GM19239 (cell line): ENCODE results near the gene SYMPK.

Source experiments
- DNase-seq: peaks from one replicate; pipeline ENCODE4 v3.0.0; 2011; ENCODE audit warnings: low spot score; ENCODE audit not compliant: insufficient read length
- FAIRE-seq: peaks from 2 replicates; lab custom pipeline; 2011; peaks lifted over from hg19 to GRCh38; lab: Jason Lieb, UNC

SYMPK gene

DNA sequence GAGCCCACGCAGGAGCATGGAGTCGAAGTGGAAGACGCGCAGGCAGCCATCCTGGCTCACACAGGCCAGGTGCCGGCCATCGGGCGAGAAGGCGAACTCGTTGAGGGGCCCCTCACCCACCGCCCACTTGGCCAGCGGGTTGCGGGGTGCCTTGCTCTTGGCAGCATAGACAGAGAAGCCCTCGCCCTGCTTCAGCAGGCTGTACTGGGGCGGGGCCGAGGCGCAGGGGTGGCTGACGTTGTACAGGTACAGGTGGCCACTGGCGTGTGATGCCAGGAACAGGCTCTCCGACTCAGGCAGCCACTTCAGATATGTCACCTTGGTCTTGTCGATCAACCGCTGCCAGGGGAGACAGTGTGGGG lies 76.4 kb downstream of the SYMPK start:
- no peak for DNase-seq

DNA sequence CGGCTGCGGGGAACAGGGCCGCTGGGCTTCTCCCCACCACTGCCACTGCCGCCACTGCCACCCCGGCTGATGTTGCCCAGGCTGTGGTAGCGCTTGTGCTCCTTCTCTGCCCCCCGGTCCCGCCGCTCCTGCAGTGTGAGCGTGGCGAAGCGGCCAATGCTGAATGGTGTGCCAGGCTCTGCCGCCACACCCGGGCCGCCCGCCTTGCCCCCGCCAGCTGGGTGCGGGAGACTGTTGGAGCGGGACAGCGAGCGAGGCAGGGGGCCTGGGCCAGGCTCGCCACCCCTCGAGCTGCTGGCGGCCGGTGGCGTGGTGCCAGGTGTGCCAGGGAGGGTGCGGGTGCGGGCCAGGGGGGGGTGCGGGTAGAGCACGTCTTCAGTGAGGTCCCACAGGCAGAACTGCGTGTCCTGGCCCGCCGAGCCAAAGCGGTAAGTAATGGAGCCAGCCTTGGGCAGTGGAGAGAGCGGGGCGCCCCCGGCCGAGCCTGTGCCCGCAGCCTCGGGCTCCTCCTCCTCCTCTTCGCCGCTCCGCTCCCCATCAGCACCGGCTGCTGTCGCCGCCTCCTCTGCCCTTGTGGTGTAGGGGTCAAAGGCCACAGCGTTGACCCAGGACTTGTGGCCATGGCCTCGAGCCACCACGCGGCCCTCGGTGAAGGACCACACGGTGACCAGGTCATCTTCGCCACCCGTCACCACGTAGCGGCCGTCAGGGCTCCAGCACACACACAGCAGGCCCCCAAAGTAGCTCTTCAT lies 77.0 kb downstream of the SYMPK start:
- FAIRE-seq (no peak), DNase-seq (no peak)

More for the DNA sequence above, 76.4 kb downstream of the SYMPK start:
- FAIRE-seq = no peak

DNA sequence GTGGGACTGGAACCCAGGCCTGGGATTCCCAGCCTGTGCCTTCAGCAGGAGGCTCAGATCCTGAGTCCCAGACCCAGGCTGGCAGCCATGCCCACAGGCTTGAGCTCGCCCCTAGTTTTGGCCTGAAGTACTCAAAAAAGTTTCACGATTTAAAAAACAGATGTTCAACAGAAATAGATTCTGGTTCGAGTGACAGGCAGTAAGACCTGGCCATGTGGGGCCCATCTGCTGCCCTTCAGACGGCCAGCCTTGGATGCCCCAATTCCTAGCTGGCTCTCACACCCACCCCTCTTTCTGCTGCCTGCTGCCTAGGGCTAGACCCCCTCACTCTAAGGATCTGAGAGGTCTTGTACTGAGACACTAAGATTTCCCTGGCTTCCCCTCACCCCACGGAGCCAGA lies 77.8 kb downstream of the SYMPK start:
- no peak for DNase-seq
- no peak for FAIRE-seq

DNA sequence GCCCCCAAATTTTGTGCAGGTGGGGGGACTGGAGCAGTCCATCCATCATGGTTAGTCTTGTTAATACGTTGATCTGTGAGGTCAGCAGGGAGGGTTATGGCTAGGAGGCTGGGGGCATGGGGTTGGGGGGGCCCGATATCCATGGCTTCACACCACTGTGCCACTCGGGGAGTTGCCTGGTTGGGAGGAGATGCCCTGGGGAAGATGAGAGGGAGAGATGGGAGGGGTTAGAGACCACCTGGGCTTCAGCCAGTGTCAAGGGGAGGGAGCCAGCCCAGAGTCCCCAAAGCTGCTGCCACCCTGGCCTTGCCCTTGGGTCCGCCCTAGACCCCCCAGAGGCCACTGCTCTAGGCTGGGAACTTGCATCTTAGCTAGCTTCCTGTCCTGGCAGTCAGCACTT lies 78.9 kb downstream of the SYMPK start:
- DNase-seq (no peak), FAIRE-seq (no peak)

DNA sequence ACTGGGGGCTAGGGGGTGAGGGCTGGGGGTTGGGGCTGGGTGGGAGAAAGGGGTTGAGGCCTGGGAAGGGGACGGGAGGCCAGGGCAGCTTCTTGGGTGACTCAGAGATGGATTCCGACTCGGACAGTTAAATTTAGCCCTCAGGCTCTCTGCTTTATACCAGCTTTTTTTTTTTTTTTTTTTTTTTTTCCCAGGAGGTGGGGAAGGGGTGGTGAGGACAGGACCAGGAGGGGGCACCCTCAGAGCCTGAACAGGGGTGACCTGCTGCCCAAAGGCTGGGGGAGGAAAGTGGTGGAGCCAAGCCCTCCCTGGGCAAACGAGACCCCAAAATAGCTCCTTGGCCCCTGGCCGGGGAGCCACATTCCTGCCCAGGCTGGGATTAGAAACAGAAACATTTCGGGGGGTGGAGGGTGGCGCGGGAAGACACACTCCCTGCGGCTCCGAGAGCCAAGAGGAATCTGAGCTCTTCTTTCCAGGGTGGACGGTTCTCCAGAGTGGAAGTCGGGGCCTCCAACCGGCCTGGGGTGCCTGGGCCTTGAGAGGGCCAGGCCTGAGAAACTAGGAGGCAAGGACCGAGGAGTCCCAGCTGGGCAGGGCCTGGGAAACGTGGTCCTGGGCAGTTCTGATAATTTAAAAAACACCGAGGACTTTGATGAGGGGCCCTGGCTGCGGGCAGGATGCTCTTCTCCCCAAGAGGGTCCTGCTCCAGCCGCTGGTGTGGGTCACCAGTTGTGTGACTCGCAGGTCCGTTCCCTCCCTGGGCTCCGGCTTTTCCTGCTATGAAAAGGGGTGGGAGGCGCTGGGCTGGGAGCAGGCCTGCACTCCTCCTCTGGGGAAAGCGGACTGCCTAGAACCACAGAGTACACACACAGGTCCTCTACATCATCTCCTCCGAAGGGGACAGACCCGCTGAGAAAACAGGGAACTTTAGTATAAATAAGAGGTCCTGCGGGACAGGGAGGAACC lies 79.8 kb downstream of the SYMPK start:
- FAIRE-seq (no peak), DNase-seq (no peak)

DNA sequence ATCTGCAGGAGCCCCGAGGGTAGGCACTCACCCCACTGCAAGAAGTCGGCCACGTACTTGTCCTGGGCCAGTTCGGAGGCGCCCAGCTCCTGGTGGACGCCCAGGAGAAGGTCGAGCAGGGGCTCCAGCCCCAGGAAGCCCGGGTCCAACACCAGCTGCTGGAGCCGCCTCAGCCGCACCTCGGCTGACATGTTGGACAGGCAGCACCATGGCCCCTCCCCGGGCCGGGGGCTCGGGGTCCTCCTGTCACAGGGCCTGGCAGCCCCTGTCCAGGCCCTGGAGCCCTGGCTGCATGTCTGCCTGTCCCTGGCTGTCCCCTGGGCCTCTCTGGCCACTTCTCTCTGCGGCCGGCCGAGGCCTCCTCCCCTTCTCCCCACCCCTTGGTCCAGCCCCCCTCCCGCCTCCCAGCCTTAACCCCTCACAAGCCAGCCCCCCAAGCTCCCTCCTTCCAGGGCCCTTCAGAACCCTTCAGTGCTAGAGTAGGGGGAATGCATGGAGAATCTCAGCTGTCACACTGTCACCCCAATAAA lies 80.7 kb downstream of the SYMPK start, which contains the start of gene DMPK:
TSS of gene DMPK (minus strand) at position 329 of the 530 bp plus-strand sequence. CDS start at position 191, 138 bp downstream.
- FAIRE-seq (no peak), DNase-seq (no peak)

DNA sequence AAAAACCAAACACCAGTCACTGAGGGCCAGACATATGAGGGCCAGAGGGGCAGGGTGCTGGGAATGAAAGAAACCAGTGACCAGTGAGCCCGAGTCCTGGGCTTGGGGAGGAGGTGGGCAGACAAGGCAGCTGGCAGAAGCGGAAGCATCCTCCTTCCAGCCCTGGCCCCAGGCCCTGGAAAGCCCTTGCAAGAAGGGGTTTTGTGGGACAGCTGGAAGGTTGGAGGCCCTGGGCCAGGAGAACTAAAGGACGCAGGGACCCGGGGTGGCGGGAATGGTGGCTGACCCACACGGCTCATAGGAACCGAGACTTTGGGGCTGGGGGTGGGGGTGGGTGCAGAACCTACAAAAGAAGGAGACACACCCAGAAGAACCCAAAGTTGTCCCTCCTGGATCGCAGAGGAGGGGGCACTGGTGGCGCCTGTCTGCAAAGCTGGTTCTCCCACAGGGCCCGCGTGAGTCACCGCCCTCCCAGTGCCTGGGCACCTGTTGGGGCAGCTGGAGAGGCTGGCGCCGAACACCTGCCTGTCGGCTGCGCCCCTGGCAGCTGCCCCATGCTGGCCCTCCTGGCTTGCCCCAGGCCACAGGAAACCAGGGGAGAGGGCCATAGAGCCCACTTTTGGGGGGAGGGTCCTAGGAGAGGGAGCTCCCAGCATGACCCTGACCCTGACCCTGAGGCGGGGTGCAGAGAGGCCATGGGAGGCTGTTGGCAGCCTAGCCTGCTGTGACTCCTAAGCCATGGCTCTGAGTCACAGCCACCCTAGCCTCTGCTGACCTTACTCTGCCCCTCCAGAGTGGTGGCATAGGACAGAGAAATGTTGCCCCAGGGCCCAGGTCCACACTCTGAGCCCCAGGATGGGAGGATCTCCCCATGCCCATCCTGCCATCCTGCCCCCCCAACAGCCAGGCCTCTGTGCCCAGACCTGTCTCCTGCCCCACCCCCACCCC lies 81.5 kb downstream of the SYMPK start:
- DNase-seq (no peak), FAIRE-seq (no peak)

DNA sequence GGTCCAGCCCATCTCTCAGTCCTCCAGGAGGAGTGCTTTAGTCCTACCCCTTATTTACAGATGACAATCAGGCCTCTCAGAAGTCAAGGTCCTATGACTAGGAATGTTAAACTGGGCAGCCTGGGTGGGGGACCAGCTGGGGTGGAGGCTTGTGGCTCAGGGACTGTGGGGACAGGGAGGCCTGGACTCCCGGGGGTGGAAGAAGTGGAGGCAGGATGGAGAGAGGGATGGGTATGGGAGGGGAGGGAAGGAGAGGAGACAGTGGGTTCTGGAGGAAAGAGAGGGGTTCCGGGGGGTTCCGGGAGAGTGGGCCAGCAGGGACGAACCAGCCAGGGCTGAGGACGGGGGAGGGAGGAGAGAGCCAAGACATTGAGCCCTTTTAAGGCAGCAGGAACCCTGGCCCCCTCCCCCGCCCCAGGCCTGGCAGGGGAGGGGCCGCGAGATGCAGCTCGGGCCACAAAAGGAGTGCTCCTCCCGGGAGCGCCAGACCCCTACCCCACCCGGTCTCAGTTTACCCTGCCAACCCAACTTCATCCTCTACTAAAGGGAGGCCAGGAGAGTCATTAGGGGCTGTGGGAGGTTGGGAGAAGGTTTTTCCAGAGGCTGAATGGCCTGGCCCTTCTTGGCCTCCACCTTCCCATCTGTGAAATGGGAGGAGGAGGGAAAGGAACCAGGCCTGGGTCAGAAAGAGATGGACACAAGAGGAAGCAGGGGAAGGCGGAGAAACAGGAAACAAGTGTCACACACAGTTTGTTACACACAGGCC lies 82.3 kb downstream of the SYMPK start:
- FAIRE-seq (no peak), DNase-seq (no peak)

DNA sequence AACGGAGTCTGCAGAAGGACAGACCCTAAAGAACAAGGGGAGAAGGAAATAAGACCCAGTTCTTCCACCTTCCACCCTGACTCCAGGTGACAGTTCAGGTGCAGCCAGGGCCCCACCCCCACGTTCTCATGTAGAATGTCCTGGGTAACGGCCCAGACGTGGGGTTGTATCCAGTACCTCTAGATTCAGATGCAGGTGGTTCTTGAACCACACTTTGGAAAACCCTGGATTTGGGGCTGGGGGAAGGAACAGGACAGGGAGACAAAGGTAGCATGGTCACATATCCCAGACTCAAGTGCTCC lies 82.8 kb downstream of the SYMPK start:
- DNase-seq (no peak), FAIRE-seq (no peak)

- FAIRE-seq = peak; percentile 95
- peak; percentile 97 for DNase-seq
Observed at GRCh38 chr19:45779231-45780145, 83.5 kb downstream of the SYMPK start.

GRCh38 chr19:45778010-45778661 lies 84.8 kb downstream of the SYMPK start:
- FAIRE-seq (no peak), DNase-seq (no peak)

DNA sequence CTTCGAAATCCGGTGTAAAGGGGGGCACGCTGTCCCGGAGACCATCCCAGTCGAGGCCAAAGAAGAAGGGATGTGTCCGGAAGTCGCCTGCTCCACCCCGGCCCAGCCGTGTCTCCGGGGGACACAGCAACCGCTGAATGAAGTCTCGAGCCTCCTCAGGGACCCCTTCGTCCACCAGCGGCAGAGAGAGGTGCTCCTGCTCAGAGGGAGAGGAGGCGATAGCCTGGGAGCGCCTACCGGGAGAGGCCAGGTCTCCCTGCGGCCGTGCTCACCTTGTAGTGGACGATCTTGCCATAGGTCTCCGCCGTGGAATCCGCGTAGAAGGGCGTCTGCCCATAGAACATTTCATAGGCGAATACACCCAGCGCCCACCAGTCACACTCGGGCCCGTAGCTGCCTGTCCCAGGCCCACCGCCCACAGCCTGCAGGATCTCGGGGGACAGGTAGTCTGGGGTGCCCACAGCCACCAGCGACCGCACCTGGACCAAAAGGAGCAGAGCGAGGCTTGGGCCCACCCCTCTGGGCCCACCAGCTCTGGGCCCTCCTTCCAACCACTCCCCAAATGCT lies 85.5 kb downstream of the SYMPK start:
- DNase-seq = no peak
- no peak for FAIRE-seq

- FAIRE-seq (no peak), DNase-seq (no peak)
Observed at GRCh38 chr19:45774765-45775164, 88.2 kb downstream of the SYMPK start.

DNA sequence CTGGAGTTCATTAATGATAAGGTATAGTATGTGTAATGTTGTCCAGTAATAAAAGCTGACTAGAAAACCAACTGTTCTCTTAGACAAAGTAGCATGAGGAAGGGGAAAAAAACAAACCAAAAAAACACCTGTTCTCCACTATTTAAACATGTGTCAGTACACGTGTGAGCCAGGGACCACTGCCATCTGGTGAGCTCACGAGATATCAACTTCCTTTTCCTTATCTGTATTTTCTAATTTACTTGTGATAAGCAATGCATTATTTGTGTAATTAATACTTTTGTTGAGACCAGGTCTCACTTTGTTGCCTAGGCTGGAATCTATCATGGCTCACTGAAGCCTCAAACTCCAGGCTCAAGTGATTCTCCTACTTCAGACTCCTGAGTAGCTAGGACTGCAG lies 89.6 kb downstream of the SYMPK start:
- no peak for DNase-seq
- FAIRE-seq = no peak

DNA sequence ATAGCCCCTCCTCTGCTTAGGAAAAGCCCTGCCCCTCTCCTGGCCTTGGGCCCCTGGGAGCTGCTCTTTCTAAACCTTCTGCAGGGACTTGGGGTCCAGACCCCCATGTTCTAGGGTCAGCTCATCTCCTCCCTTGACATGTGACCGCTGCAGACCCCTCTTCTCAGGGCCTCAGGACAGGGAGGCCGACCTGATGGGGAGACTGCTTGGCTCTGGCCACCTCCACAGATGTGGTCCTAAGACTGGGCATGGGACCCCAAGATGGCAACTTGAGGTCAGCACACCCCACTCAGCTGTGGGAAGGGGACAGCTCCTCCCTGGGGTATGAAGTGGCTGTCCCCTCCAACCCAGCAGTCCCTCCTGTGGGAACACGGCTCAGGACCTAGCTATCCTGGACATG lies 90.0 kb downstream of the SYMPK start:
- FAIRE-seq = no peak

GRCh38 chr19:45772130-45772840 lies 90.7 kb downstream of the SYMPK start:
- FAIRE-seq = no peak
- DNase-seq = no peak

More for the DNA sequence above, 90.0 kb downstream of the SYMPK start:
- DNase-seq = no peak
